Measurements from ENCODE around the gene ZC3H18.

The ZC3H18 gene

DNA sequence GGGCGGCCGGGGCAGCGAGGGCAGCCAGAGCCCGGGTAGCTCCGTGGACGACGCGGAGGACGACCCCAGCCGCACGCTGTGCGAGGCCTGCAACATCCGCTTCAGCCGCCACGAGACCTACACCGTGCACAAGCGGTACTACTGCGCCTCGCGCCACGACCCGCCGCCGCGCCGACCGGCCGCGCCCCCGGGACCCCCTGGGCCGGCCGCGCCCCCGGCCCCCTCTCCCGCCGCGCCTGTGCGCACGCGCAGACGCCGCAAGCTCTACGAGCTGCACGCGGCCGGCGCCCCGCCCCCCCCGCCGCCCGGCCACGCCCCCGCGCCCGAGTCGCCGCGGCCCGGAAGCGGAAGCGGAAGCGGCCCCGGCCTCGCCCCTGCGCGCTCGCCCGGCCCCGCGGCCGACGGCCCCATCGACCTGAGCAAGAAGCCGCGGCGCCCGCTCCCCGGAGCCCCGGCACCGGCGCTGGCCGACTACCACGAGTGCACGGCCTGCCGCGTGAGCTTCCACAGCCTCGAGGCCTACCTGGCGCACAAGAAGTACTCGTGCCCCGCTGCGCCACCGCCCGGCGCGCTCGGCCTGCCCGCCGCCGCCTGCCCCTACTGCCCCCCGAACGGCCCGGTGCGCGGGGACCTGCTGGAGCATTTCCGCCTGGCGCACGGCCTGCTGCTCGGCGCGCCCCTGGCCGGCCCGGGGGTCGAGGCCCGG is 36.1 kb upstream of the ZC3H18 start:
- TF ChIP-seq ZFP30 (CRISPR knock-in tag; IDR thresholded peaks at IDR 0.05): no peak
- TF ChIP-seq ZNF8 (CRISPR knock-in tag; IDR thresholded peaks at IDR 0.05): no peak
- TF ChIP-seq ESRRG (CRISPR knock-in tag; IDR thresholded peaks at IDR 0.05): no peak
- no peak for TF ChIP-seq TCF4 (CRISPR knock-in tag; IDR thresholded peaks at IDR 0.05; ENCODE audit: borderline replicate concordance)
- TF ChIP-seq ISL1 (CRISPR knock-in tag; IDR thresholded peaks at IDR 0.05): no peak
- no peak for TF ChIP-seq ARNTL (CRISPR knock-in tag; IDR thresholded peaks at IDR 0.05; ENCODE audit: borderline replicate concordance, low read depth)
- no peak for TF ChIP-seq PPARA (CRISPR knock-in tag; IDR thresholded peaks at IDR 0.05; ENCODE audit: borderline replicate concordance)
- no peak for TF ChIP-seq ZFP3 (CRISPR knock-in tag; IDR thresholded peaks at IDR 0.05)
- TF ChIP-seq OSR1 (CRISPR knock-in tag; IDR thresholded peaks at IDR 0.05): no peak
- TF ChIP-seq, protein P1, sequence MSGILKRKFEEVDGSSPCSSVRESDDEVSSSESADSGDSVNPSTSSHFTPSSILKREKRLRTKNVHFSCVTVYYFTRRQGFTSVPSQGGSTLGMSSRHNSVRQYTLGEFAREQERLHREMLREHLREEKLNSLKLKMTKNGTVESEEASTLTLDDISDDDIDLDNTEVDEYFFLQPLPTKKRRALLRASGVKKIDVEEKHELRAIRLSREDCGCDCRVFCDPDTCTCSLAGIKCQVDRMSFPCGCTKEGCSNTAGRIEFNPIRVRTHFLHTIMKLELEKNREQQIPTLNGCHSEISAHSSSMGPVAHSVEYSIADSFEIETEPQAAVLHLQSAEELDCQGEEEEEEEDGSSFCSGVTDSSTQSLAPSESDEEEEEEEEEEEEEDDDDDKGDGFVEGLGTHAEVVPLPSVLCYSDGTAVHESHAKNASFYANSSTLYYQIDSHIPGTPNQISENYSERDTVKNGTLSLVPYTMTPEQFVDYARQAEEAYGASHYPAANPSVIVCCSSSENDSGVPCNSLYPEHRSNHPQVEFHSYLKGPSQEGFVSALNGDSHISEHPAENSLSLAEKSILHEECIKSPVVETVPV (CRISPR knock-in tag; IDR thresholded peaks at IDR 0.05): no peak
- no peak for TF ChIP-seq ZC3H10 (CRISPR knock-in tag; IDR thresholded peaks at IDR 0.05)
- TF ChIP-seq, protein P2, sequence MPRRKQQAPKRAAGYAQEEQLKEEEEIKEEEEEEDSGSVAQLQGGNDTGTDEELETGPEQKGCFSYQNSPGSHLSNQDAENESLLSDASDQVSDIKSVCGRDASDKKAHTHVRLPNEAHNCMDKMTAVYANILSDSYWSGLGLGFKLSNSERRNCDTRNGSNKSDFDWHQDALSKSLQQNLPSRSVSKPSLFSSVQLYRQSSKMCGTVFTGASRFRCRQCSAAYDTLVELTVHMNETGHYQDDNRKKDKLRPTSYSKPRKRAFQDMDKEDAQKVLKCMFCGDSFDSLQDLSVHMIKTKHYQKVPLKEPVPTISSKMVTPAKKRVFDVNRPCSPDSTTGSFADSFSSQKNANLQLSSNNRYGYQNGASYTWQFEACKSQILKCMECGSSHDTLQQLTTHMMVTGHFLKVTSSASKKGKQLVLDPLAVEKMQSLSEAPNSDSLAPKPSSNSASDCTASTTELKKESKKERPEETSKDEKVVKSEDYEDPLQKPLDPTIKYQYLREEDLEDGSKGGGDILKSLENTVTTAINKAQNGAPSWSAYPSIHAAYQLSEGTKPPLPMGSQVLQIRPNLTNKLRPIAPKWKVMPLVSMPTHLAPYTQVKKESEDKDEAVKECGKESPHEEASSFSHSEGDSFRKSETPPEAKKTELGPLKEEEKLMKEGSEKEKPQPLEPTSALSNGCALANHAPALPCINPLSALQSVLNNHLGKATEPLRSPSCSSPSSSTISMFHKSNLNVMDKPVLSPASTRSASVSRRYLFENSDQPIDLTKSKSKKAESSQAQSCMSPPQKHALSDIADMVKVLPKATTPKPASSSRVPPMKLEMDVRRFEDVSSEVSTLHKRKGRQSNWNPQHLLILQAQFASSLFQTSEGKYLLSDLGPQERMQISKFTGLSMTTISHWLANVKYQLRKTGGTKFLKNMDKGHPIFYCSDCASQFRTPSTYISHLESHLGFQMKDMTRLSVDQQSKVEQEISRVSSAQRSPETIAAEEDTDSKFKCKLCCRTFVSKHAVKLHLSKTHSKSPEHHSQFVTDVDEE (CRISPR knock-in tag; IDR thresholded peaks at IDR 0.05): no peak
- no peak for TF ChIP-seq BACH2 (CRISPR knock-in tag; IDR thresholded peaks at IDR 0.05; ENCODE audit: borderline replicate concordance)
- no peak for TF ChIP-seq ZNF565 (CRISPR knock-in tag; conservative IDR thresholded peaks at IDR 0.05; ENCODE audit: low read depth)
- TF ChIP-seq, protein P3, sequence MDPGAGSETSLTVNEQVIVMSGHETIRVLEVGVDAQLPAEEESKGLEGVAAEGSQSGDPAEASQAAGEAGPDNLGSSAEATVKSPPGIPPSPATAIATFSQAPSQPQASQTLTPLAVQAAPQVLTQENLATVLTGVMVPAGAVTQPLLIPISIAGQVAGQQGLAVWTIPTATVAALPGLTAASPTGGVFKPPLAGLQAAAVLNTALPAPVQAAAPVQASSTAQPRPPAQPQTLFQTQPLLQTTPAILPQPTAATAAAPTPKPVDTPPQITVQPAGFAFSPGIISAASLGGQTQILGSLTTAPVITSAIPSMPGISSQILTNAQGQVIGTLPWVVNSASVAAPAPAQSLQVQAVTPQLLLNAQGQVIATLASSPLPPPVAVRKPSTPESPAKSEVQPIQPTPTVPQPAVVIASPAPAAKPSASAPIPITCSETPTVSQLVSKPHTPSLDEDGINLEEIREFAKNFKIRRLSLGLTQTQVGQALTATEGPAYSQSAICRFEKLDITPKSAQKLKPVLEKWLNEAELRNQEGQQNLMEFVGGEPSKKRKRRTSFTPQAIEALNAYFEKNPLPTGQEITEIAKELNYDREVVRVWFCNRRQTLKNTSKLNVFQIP (CRISPR knock-in tag; IDR thresholded peaks at IDR 0.05; ENCODE audit: borderline replicate concordance, low read depth): no peak
- TF ChIP-seq SNAI2 (CRISPR knock-in tag; IDR thresholded peaks at IDR 0.05): no peak
- TF ChIP-seq, protein P4, sequence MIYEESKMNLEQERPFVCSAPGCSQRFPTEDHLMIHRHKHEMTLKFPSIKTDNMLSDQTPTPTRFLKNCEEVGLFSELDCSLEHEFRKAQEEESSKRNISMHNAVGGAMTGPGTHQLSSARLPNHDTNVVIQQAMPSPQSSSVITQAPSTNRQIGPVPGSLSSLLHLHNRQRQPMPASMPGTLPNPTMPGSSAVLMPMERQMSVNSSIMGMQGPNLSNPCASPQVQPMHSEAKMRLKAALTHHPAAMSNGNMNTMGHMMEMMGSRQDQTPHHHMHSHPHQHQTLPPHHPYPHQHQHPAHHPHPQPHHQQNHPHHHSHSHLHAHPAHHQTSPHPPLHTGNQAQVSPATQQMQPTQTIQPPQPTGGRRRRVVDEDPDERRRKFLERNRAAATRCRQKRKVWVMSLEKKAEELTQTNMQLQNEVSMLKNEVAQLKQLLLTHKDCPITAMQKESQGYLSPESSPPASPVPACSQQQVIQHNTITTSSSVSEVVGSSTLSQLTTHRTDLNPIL (CRISPR knock-in tag; IDR thresholded peaks at IDR 0.05; ENCODE audit: low read depth): no peak
- no peak for ATAC-seq

DNA sequence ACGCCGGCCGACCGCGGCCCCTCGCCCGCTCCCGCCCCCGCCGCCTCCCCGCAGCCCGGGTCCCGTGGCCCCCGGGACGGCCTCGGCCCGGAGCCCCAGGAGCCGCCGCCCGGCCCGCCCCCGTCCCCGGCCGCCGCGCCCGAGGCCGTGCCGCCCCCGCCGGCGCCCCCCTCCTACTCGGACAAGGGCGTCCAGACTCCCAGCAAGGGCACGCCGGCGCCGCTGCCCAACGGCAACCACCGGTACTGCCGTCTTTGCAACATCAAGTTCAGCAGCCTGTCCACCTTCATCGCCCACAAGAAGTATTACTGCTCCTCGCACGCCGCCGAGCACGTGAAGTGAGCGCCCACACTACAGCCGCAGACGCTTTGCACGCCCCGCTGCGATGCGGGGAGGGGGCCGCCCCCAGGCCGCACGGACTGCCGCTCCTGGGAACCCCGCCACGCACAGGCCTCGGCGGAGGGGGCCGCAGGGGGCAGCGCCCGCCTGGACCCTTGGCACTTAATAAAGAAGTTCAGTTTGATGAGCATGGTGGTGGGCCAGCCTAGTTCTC is 35.5 kb upstream of the ZC3H18 start:
- no peak for ATAC-seq
- TF ChIP-seq ZC3H10 (CRISPR knock-in tag; IDR thresholded peaks at IDR 0.05): no peak
- no peak for TF ChIP-seq ZFP30 (CRISPR knock-in tag; IDR thresholded peaks at IDR 0.05)
- TF ChIP-seq, protein P3 (CRISPR knock-in tag; IDR thresholded peaks at IDR 0.05; ENCODE audit: borderline replicate concordance, low read depth): no peak
- no peak for TF ChIP-seq TOX (CRISPR knock-in tag; IDR thresholded peaks at IDR 0.05; ENCODE audit: borderline replicate concordance)
- TF ChIP-seq ZNF565 (CRISPR knock-in tag; conservative IDR thresholded peaks at IDR 0.05; ENCODE audit: low read depth): no peak
- TF ChIP-seq GLIS3 (CRISPR knock-in tag; IDR thresholded peaks at IDR 0.05): no peak

DNA sequence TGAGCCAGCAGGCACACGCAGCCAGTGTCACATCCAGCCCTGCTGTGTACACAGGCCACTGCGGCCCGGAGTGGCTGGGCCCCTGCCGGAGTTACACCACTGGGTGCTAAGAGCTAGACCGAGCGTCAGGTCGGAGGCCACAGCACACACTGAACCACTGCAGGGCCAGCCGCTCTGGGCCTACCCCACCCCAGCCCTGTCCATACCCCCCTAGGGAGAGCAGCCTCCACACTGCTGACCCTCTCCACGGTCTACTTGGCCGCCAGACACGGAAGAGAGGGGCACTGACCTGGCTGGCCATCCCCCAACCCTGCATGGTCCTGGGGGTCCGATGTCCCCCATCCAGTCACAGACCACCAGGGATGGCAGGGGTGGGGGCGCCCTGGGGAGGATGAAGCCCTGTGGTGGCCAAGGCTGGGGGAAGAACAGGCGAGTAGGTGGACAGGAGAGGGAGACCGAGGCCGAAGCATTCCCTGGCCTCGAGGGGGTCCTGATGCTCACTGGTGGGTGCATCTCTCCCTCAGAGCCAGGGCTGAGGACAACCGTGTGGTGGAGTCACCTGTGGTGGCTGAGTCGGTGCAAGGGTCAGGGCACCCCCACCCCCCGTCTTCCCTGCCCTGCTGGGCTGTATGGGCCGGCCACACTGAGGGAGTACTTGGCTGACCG is 34.9 kb upstream of the ZC3H18 start:
- TF ChIP-seq ZFP30 (CRISPR knock-in tag; IDR thresholded peaks at IDR 0.05) (no peak), BACH2 (CRISPR knock-in tag; IDR thresholded peaks at IDR 0.05; ENCODE audit: borderline replicate concordance) (no peak), ISL1 (CRISPR knock-in tag; IDR thresholded peaks at IDR 0.05) (no peak)
- ATAC-seq: no peak

Measured in SK-N-SH treated with all-trans-retinoic acid at 6 μM for 48 hours (cell line).